Measurements from ENCODE around the gene MAGIX. TPM values are rescaled to one million over a fixed set of nuclear protein-coding genes. Genes with fewer than 3 reads are reported as not detected.
A peak's percentile ranks its signal among the peaks of the same experiment; 100 is the strongest.
"Not testable (repeated sequence)": the region's sequence is repeated elsewhere in the genome, so short reads cannot be mapped to it uniquely, and the experiment has no call there.

MAGIX gene
- total RNA-seq, 2 experiments from 2014 or later: 0.89 to 0.93 TPM

GRCh38 chrX:49129427-49129826 lies 33.1 kb upstream of the MAGIX start:
- Histone ChIP-seq H3K27ac (ENCODE audit: low read depth in 1 of 2, low read length in 2 of 2) (no peak overlapping the region), H3K4me1 (ENCODE audit: insufficient read depth, low read length) (no peaks in the 10 kb centered on the region), H3K4me3 (ENCODE audit: low read length) (no peak overlapping the region), H3K36me3 (ENCODE audit: insufficient read depth, low read length) (no peaks in the 10 kb centered on the region), H3K9me3 (ENCODE audit: control insufficient read depth in 1 of 2, insufficient read depth in 1 of 2, low read length in 2 of 2) (no peaks in the 10 kb centered on the region), H3K27me3 (ENCODE audit: control insufficient read depth in 1 of 2, insufficient read depth in 2 of 2, low read length in 2 of 2) (no peaks in the 10 kb centered on the region)
- H3K27ac Mint-ChIP-seq: no peak overlapping the region
- DNase-seq (peak in 1 of 14 experiments; percentile 5), ATAC-seq (ENCODE audit: poor library complexity) (no peak)
- intact Hi-C loops (cut with DNase I, micrococcal nuclease): no loop called here
- H3K36me3 Mint-ChIP-seq (ENCODE audit: low read depth): no peaks in the 10 kb centered on the region
- no peaks in the 10 kb centered on the region for H3K9me3 Mint-ChIP-seq
- TF ChIP-seq CTCF (IDR thresholded peaks at IDR 0.05): no peak
- no peak overlapping the region for H3K4me3 Mint-ChIP-seq
- POLR2A ChIA-PET: no interaction called here
- no peaks in the 10 kb centered on the region for H3K4me1 Mint-ChIP-seq (ENCODE audit: low read depth)
- no peaks in the 10 kb centered on the region for H3K27me3 Mint-ChIP-seq
- CTCF ChIA-PET: no interaction called here

GRCh38 chrX:49132275-49132674 lies 30.3 kb upstream of the MAGIX start:
- CTCF ChIA-PET, POLR2A ChIA-PET: not testable (repeated sequence)

GRCh38 chrX:49133759-49134158 lies 28.8 kb upstream of the MAGIX start:
- ATAC-seq (ENCODE audit: poor library complexity) (no peak), DNase-seq (no peak)
- no peaks in the 10 kb centered on the region for H3K36me3 ChIP-seq (ENCODE audit: insufficient read depth, low read length)
- no peak overlapping the region for H3K4me3 ChIP-seq (ENCODE audit: low read length)
- Mint-ChIP-seq H3K36me3 (ENCODE audit: low read depth) (no peaks in the 10 kb centered on the region), H3K4me1 (ENCODE audit: low read depth) (no peaks in the 10 kb centered on the region), H3K27ac (no peak overlapping the region), H3K9me3 (no peaks in the 10 kb centered on the region), H3K27me3 (no peaks in the 10 kb centered on the region), H3K4me3 (no peak overlapping the region)
- no peak overlapping the region for H3K27ac ChIP-seq (ENCODE audit: low read depth in 1 of 2, low read length in 2 of 2)
- CTCF ChIA-PET: no interaction called here
- intact Hi-C loops (cut with DNase I, micrococcal nuclease): no loop called here
- H3K27me3 ChIP-seq (ENCODE audit: control insufficient read depth in 1 of 2, insufficient read depth in 2 of 2, low read length in 2 of 2): no peaks in the 10 kb centered on the region
- POLR2A ChIA-PET: no interaction called here
- no peak for TF ChIP-seq CTCF (IDR thresholded peaks at IDR 0.05)
- H3K9me3 ChIP-seq (ENCODE audit: control insufficient read depth in 1 of 2, insufficient read depth in 1 of 2, low read length in 2 of 2): no peaks in the 10 kb centered on the region
- H3K4me1 ChIP-seq (ENCODE audit: insufficient read depth, low read length): no peaks in the 10 kb centered on the region

More at GRCh38 chrX:49132275-49132674, 30.3 kb upstream of the MAGIX start:
- H3K4me3 ChIP-seq (ENCODE audit: low read length); H3K27me3 Mint-ChIP-seq; H3K27ac ChIP-seq (ENCODE audit: low read depth in 1 of 2, low read length in 2 of 2); H3K4me3 Mint-ChIP-seq; H3K27me3 ChIP-seq (ENCODE audit: control insufficient read depth in 1 of 2, insufficient read depth in 2 of 2, low read length in 2 of 2); H3K4me1 ChIP-seq (ENCODE audit: insufficient read depth, low read length); ATAC-seq (ENCODE audit: poor library complexity); DNase-seq; intact Hi-C loops (cut with DNase I, micrococcal nuclease); H3K9me3 Mint-ChIP-seq; H3K36me3 ChIP-seq (ENCODE audit: insufficient read depth, low read length); H3K27ac Mint-ChIP-seq; H3K9me3 ChIP-seq (ENCODE audit: control insufficient read depth in 1 of 2, insufficient read depth in 1 of 2, low read length in 2 of 2); H3K36me3 Mint-ChIP-seq (ENCODE audit: low read depth); H3K4me1 Mint-ChIP-seq (ENCODE audit: low read depth): not testable (repeated sequence)

- no peak for TF ChIP-seq CTCF (IDR thresholded peaks at IDR 0.05)
- peaks cover 9% of the 10 kb centered on the region for H3K36me3 Mint-ChIP-seq (ENCODE audit: low read depth)
- peaks cover 4 to 14% of the 10 kb centered on the region in 2 experiments for H3K9me3 ChIP-seq (ENCODE audit: control insufficient read depth in 1 of 2, insufficient read depth in 1 of 2, low read length in 2 of 2)
- no peaks in the 10 kb centered on the region for H3K4me1 Mint-ChIP-seq (ENCODE audit: low read depth)
- ATAC-seq (ENCODE audit: poor library complexity) (no peak), DNase-seq (no peak)
- H3K27me3 ChIP-seq (ENCODE audit: control insufficient read depth in 1 of 2, insufficient read depth in 2 of 2, low read length in 2 of 2): no peaks in the 10 kb centered on the region
- no peak overlapping the region for H3K4me3 ChIP-seq (ENCODE audit: low read length)
- no peaks in the 10 kb centered on the region for H3K9me3 Mint-ChIP-seq
- ChIA-PET POLR2A (no interaction called here), CTCF (no interaction called here)
- H3K27ac ChIP-seq (ENCODE audit: low read depth in 1 of 2, low read length in 2 of 2): no peak overlapping the region
- H3K27me3 Mint-ChIP-seq: no peaks in the 10 kb centered on the region
- no peak overlapping the region for H3K4me3 Mint-ChIP-seq
- H3K4me1 ChIP-seq (ENCODE audit: insufficient read depth, low read length): no peaks in the 10 kb centered on the region
- intact Hi-C loops (cut with DNase I, micrococcal nuclease): no loop called here
- H3K27ac Mint-ChIP-seq: no peak overlapping the region
- H3K36me3 ChIP-seq (ENCODE audit: insufficient read depth, low read length): no peaks in the 10 kb centered on the region
Observed at GRCh38 chrX:49137492-49137891, 25.1 kb upstream of the MAGIX start.

All from CD4-positive, alpha-beta T cell (primary cell).